Fibroblast of mammary gland (primary cell): ENCODE results near the gene MRE11.

ENCODE experiments used
- DNase-seq: peaks from one replicate; pipeline ENCODE4 v3.0.0-alpha.2; 2010; ENCODE audit warnings: low read depth
- H3K4me3 ChIP-seq: 2 replicates; pipeline ENCODE4 v1.5.1; 2011; ENCODE audit warnings: low read depth, mild to moderate bottlenecking, low read length, moderate library complexity; ENCODE audit not compliant: control insufficient read depth
- TF ChIP-seq, protein P1 (sequence below): conservative IDR thresholded peaks from 2 replicates; pipeline ENCODE4 v1.5.1; 2011; ENCODE audit warnings: low read depth, low read length, inconsistent platforms; ENCODE audit not compliant: control insufficient read depth, insufficient read depth

Gene MRE11

GRCh38 chr11:94455861-94456260, 37.8 kb downstream of the MRE11 start:
- H3K4me3 ChIP-seq, result no peak overlapping the region
- no peak for DNase-seq
- TF ChIP-seq, protein P1, sequence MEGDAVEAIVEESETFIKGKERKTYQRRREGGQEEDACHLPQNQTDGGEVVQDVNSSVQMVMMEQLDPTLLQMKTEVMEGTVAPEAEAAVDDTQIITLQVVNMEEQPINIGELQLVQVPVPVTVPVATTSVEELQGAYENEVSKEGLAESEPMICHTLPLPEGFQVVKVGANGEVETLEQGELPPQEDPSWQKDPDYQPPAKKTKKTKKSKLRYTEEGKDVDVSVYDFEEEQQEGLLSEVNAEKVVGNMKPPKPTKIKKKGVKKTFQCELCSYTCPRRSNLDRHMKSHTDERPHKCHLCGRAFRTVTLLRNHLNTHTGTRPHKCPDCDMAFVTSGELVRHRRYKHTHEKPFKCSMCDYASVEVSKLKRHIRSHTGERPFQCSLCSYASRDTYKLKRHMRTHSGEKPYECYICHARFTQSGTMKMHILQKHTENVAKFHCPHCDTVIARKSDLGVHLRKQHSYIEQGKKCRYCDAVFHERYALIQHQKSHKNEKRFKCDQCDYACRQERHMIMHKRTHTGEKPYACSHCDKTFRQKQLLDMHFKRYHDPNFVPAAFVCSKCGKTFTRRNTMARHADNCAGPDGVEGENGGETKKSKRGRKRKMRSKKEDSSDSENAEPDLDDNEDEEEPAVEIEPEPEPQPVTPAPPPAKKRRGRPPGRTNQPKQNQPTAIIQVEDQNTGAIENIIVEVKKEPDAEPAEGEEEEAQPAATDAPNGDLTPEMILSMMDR, result no peak

DNA sequence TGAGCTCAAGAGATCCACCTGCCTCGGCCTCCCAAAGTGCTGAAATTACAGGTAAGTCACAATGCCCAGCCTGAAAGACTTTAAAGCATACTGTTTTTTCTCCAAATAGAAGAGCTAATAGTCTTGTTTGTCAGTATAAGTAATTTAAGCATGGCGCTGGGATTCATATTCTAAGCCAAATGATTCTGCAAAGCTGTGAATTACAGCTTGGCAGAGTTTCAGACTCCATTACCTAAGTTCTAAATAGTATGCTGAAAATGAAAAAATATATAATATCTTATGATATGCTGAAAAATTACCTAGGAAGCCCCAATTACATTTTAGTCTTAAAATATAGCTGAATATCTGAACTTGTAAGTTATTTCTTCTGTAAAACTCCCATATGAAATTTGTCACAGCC, 39.3 kb downstream of the MRE11 start:
- no peak overlapping the region for H3K4me3 ChIP-seq
- no peak for DNase-seq
- TF ChIP-seq, protein P1, result no peak

GRCh38 chr11:94452988-94453387, 40.7 kb downstream of the MRE11 start:
- TF ChIP-seq, protein P1, result no peak
- H3K4me3 ChIP-seq, result no peak overlapping the region
- no peak for DNase-seq

- DNase-seq, result peak; percentile 87
- TF ChIP-seq, protein P1, result no peak
- no peak overlapping the region for H3K4me3 ChIP-seq
Observed at GRCh38 chr11:94450048-94450447, 43.6 kb downstream of the MRE11 start.

GRCh38 chr11:94449437-94449836, 44.2 kb downstream of the MRE11 start:
- peak; percentile 97 for DNase-seq
- TF ChIP-seq, protein P1, result no peak
- no peak overlapping the region for H3K4me3 ChIP-seq

GRCh38 chr11:94449029-94449428, 44.6 kb downstream of the MRE11 start:
- no peak for DNase-seq
- TF ChIP-seq, protein P1, result no peak
- H3K4me3 ChIP-seq, result no peak overlapping the region

DNA sequence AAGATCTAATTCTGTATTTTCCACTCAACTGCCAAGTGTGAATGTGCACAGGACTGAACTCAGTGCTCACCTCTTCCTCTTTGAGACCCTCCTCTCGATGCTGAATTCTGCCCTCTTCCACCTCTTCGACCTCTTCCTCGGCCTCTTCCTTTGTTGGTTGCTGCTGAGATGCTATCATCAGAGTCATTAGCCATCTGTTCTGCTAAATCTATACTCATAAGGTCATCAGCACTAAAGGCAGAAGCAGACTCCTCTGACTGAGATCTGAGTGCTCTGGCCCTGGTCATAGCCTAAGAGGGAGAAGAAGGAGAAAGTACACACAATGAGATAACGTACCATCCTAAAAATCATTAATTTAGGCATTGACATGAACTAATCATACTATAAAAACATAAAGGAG, 46.5 kb downstream of the MRE11 start:
- no peak for DNase-seq
- H3K4me3 ChIP-seq, result no peak overlapping the region
- TF ChIP-seq, protein P1, result no peak
